A673 (cell line): ENCODE measurements around the gene STOX1. TPM values are rescaled to one million over a fixed set of nuclear protein-coding genes. Genes with fewer than 3 reads are reported as not detected.

ENCODE experiments used
- BruUV-seq: library from RNA; stranded (reverse); fragments of 400-500 nt; replicated peaks from 2 replicates; lab custom pipeline; 2021; lab: Mats Ljungman, UMichigan
- CTCF ChIA-PET: fragments of 300-600 bp; sonication (Branson Sonifier 250); formaldehyde crosslinking; loops from one replicate; lab custom pipeline; 2022; ENCODE audit warnings: antibody characterized with exemption; lab: Charles Lee
- POLR2A ChIA-PET: fragments of 300-600 bp; sonication (Branson Sonifier 250); formaldehyde crosslinking; loops from one replicate; lab custom pipeline; 2022; ENCODE audit warnings: antibody characterized with exemption; ENCODE audit not compliant: low non-redundant PET; lab: Charles Lee
- DNase-seq: peaks from one replicate; pipeline ENCODE4 v3.0.0-alpha.2; 2015; ENCODE audit warnings: low spot score
- H3K27ac ChIP-seq: fragments of 200-600 bp; sonication (generic); 2 replicates; pipeline ENCODE4 v1.5.1; 2016; ENCODE audit warnings: mixed run types, low read depth, mild to moderate bottlenecking, mixed read lengths, antibody characterized with exemption, low read length; ENCODE audit not compliant: poor library complexity, severe bottlenecking
- H3K27me3 ChIP-seq: fragments of 200-600 bp; sonication (generic); replicated peaks from 2 replicates; pipeline ENCODE4 v1.6.1; 2017; ENCODE audit warnings: mixed run types, low read depth, mild to moderate bottlenecking, mixed read lengths, antibody characterized with exemption, low read length; ENCODE audit not compliant: insufficient read depth, poor library complexity
- H3K36me3 ChIP-seq: fragments of 200-600 bp; sonication (generic); 2 replicates; pipeline ENCODE4 v1.6.1; 2016; ENCODE audit warnings: mixed run types, mild to moderate bottlenecking, mixed read lengths, antibody characterized with exemption, low read length; ENCODE audit not compliant: insufficient read depth, poor library complexity, severe bottlenecking
- H3K4me1 ChIP-seq: fragments of 200-600 bp; sonication (generic); 2 replicates; pipeline ENCODE4 v1.6.1; 2017; ENCODE audit warnings: mixed run types, mild to moderate bottlenecking, mixed read lengths, antibody characterized with exemption, low read length; ENCODE audit not compliant: insufficient read depth, poor library complexity, severe bottlenecking
- H3K4me3 ChIP-seq: fragments of 200-600 bp; sonication (generic); 2 replicates; pipeline ENCODE4 v1.5.1; 2016; ENCODE audit warnings: low read depth, mixed run types, mild to moderate bottlenecking, mixed read lengths, low read length; ENCODE audit not compliant: poor library complexity, severe bottlenecking
- H3K9me3 ChIP-seq: fragments of 200-600 bp; sonication (generic); 2 replicates; pipeline ENCODE4 v1.6.1; 2016; ENCODE audit warnings: mixed run types, low read depth, mild to moderate bottlenecking, mixed read lengths, antibody characterized with exemption, low read length; ENCODE audit not compliant: poor library complexity, severe bottlenecking
- CTCF ChIP-seq: fragments of 300-800, 200-600 bp; sonication (generic); conservative IDR thresholded peaks from 2 replicates; pipeline ENCODE4 v1.5.1; 2017; ENCODE audit warnings: low read depth, mild to moderate bottlenecking, antibody characterized with exemption, low read length, moderate library complexity, mixed read lengths
- EZH2 ChIP-seq: fragments of 200-600 bp; sonication (generic); IDR thresholded peaks from 2 replicates; pipeline ENCODE4 v1.6.1; 2017; ENCODE audit warnings: borderline replicate concordance, low read depth, mild to moderate bottlenecking, mixed read lengths, antibody characterized with exemption, low read length; ENCODE audit not compliant: poor library complexity, severe bottlenecking
- intact Hi-C: fragments of 100-400 bp; cut with micrococcal nuclease; formaldehyde crosslinking; loops from one replicate; pipeline ENCODE4 v1.10.0; 2022; ENCODE audit not compliant: unreplicated experiment
- total RNA-seq: library from RNA; stranded (reverse); gene quantifications from 2 replicates; pipeline ENCODE4 v1.2.3, GENCODE V29; 2021

The STOX1 gene
- total RNA-seq, 1 experiment from 2014 or later, result 2.1 TPM

DNA sequence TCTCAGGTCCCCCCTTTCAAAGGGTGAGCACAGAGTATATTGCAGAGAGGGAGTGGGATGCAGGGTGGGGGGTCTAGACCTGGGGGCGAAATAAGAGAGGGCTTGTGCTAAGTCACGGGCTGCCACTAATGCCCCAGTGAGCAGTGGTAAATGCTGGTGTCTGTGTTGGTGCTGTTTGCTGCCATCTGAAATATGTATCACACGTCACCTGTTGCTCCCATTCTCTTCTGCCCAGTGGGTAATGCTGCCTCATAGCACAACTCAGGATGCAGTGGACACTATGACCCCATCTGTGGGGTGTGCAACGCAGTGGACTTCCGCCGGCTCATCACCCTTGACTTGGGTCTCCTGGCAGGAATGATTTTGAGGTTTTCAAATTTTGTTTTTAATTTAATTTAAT, 2.6 kb downstream of the STOX1 start:
- H3K27me3 ChIP-seq, result no peaks in the 10 kb centered on the region
- intact Hi-C loops, result no loop called here
- H3K36me3 ChIP-seq, result no peaks in the 10 kb centered on the region
- BruUV-seq, result no TSS peak
- no peak overlapping the region for H3K27ac ChIP-seq
- CTCF ChIA-PET, result interaction anchor here (0.6 kb wide), 1 partner anchor 578 kb away, joined by 6 read pairs; no protein-coding TSS in a partner anchor
- H3K4me1 ChIP-seq, result no peaks in the 10 kb centered on the region
- no peak for DNase-seq
- no peaks in the 10 kb centered on the region for H3K9me3 ChIP-seq
- POLR2A ChIA-PET, result no interaction called here
- TF ChIP-seq CTCF (no peak), EZH2 (no peak)
- no peak overlapping the region for H3K4me3 ChIP-seq

DNA sequence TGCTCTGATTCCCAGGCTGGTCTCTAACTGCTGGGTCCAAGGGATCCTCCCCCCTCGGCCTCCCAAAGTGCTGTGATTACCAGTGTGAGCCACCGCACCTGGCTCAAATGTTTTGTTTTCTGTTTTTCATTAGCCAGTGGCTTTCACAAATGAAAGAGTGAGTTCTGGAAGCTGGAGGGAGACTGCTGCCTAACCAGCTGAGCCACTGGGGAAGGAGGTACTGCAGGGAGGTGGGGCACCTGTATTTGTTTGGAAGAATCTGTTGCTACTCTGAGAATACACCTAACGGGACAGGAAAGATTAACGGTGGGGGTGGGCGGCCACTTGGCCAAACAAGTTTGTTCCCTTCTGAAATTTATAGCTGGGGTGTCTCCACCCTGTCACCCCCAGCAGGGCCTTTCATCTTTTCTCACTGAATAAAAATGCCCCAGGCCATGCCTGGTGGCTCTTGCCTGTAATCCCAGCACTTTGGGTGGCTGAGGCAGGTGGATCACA, 4.7 kb downstream of the STOX1 start:
- H3K36me3 ChIP-seq, result no peaks in the 10 kb centered on the region
- BruUV-seq, result no TSS peak
- no peaks in the 10 kb centered on the region for H3K9me3 ChIP-seq
- no peaks in the 10 kb centered on the region for H3K4me1 ChIP-seq
- no peak overlapping the region for H3K4me3 ChIP-seq
- intact Hi-C loops, result no loop called here
- H3K27ac ChIP-seq, result no peak overlapping the region
- no peaks in the 10 kb centered on the region for H3K27me3 ChIP-seq
- ChIA-PET CTCF (no interaction called here), POLR2A (no interaction called here)
- no peak for DNase-seq
- TF ChIP-seq CTCF (no peak), EZH2 (no peak)

DNA sequence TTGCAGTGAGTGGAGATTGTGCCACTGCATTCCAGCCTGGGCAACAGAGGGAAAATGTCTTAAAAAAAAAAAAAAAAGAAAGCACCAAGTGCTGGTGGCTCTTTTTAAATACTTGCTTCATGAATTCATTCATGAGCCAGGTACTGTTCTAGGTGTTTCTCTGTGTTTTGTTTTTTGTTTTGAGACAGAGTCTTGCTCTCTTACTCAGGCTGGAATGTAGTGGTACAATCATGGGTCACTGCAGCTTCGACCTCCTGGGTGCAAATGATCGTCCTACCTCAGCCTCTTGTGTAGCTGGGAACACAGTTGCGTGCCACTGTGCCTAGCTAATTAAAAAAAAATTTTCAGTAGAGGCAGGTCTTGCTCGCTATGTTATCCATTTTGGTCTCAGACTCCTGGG, 5.3 kb downstream of the STOX1 start:
- Histone ChIP-seq H3K27me3 (no peaks in the 10 kb centered on the region), H3K27ac (no peak overlapping the region), H3K4me1 (no peaks in the 10 kb centered on the region), H3K36me3 (no peaks in the 10 kb centered on the region), H3K4me3 (no peak overlapping the region), H3K9me3 (no peaks in the 10 kb centered on the region)
- BruUV-seq, result no TSS peak
- TF ChIP-seq CTCF, result no peak
- no peak for TF ChIP-seq EZH2
- intact Hi-C loops, result no loop called here
- ChIA-PET CTCF (no interaction called here), POLR2A (no interaction called here)
- no peak for DNase-seq
